Myometrial cell (primary cell): ENCODE measurements around the gene TNFSF11. TPM values are rescaled to one million over a fixed set of nuclear protein-coding genes. Genes with fewer than 3 reads are reported as not detected.

ENCODE experiments used
- total RNA-seq: library from RNA; depleted of rRNA; stranded (reverse); fragments of >200 nt; gene quantifications from 2 replicates; pipeline ENCODE4 v1.2.3, GENCODE V29; 2015

TNFSF11 gene
- total RNA-seq: 1.2 and 3.2 TPM in 2 replicates

GRCh38 chr13:42574011-42574410, at the start of gene TNFSF11:
TNFSF11 (plus strand) TSS chr13:42574152; CDS start chr13:42574304, 152 bp downstream.

Other genes with a start within 250 kb of the TNFSF11 start
- not detected in 2 replicates for gene FAM216B, start 207.4 kb downstream of the TNFSF11 start, total RNA-seq